Neural cell (in vitro differentiated cells): Measurements from ENCODE around the gene AKR1B1. TPM values are rescaled to one million over a fixed set of nuclear protein-coding genes. Genes with fewer than 3 reads are reported as not detected.

ENCODE experiments used
- H2AFZ ChIP-seq: fragments of 200-600, 300-800 bp; sonication (generic), shearing (Covaris generic); 2 replicates; pipeline ENCODE4 v1.6.0; 2014; ENCODE audit warnings: low read depth, mild to moderate bottlenecking, antibody characterized with exemption, low read length, moderate library complexity
- H3F3A ChIP-seq: fragments of 200-600 bp; shearing (Covaris generic); 2 replicates; pipeline ENCODE4 v1.6.1; 2016; ENCODE audit warnings: mild to moderate bottlenecking, moderate library complexity, mixed read lengths, antibody characterized with exemption, low read length; ENCODE audit not compliant: insufficient read depth, poor library complexity, severe bottlenecking
- H3K27ac ChIP-seq: fragments of 200-600, 300-800 bp; sonication (generic), shearing (Covaris generic); 2 replicates; pipeline ENCODE4 v1.5.1; 2014; ENCODE audit warnings: mild to moderate bottlenecking, low read length, moderate library complexity
- H3K27me3 ChIP-seq: fragments of 300-800, 200-600 bp; sonication (generic), shearing (Covaris generic); 2 replicates; pipeline ENCODE4 v1.6.0; 2014; ENCODE audit warnings: mild to moderate bottlenecking, low read depth, low read length, moderate library complexity; ENCODE audit not compliant: insufficient read depth
- H3K36me3 ChIP-seq: fragments of 300-800, 200-600 bp; sonication (generic), shearing (Covaris generic); 2 replicates; pipeline ENCODE4 v1.5.1; 2014; ENCODE audit warnings: mild to moderate bottlenecking, antibody characterized with exemption, low read length, moderate library complexity; ENCODE audit not compliant: insufficient read depth
- H3K4me2 ChIP-seq: fragments of 300-800, 200-600 bp; sonication (generic), shearing (Covaris generic); 2 replicates; pipeline ENCODE4 v1.6.0; 2014; ENCODE audit warnings: mild to moderate bottlenecking, low read length
- H3K4me3 ChIP-seq: fragments of 300-800, 200-600 bp; sonication (generic), shearing (Covaris generic); 2 replicates; pipeline ENCODE4 v1.5.1; 2014; ENCODE audit warnings: mild to moderate bottlenecking, low read length, moderate library complexity
- H3K79me2 ChIP-seq: fragments of 200-600 bp; shearing (Covaris generic); replicated peaks from 2 replicates; pipeline ENCODE4 v1.6.0; 2014; ENCODE audit warnings: mild to moderate bottlenecking, low read length, moderate library complexity; ENCODE audit not compliant: insufficient read depth
- H3K9ac ChIP-seq: fragments of 300-800, 200-600 bp; sonication (generic), shearing (Covaris generic); 2 replicates; pipeline ENCODE4 v1.6.1; 2016; ENCODE audit warnings: mild to moderate bottlenecking, low read length, mixed read lengths
- H3K9me2 ChIP-seq: fragments of 200-600 bp; shearing (Covaris generic); 2 replicates; pipeline ENCODE4 v1.6.1; 2016; ENCODE audit warnings: mild to moderate bottlenecking, low read length, mixed read lengths; ENCODE audit not compliant: insufficient read depth
- H3K9me3 ChIP-seq: fragments of 200-600, 300-800 bp; sonication (generic), shearing (Covaris generic); 2 replicates; pipeline ENCODE4 v1.6.1; 2016; ENCODE audit warnings: mild to moderate bottlenecking, mixed run types, low read length, moderate library complexity, mixed read lengths
- H4K20me1 ChIP-seq: fragments of 200-600 bp; shearing (Covaris generic); 2 replicates; pipeline ENCODE4 v1.6.1; 2016; ENCODE audit warnings: mild to moderate bottlenecking, mixed run types; ENCODE audit not compliant: insufficient read depth
- MXI1 ChIP-seq: fragments of 450-650 bp; conservative IDR thresholded peaks from 2 replicates; pipeline ENCODE4 v1.6.1; 2014; ENCODE audit warnings: antibody characterized with exemption, mild to moderate bottlenecking; ENCODE audit not compliant: poor library complexity, severe bottlenecking
- POLR2AphosphoS5 ChIP-seq: IDR thresholded peaks from 2 replicates; pipeline ENCODE4 v1.6.1; 2012
- polyA plus RNA-seq: library from polyadenylated mRNA; depleted of rRNA; stranded (reverse); fragments of >200 nt; gene quantifications from 2 replicates; pipeline ENCODE4 v1.2.3, GENCODE V29; 2014
- TF ChIP-seq, protein P1 (sequence below): IDR thresholded peaks from 2 replicates; pipeline ENCODE4 v1.6.1; 2012; ENCODE audit warnings: borderline replicate concordance
- TF ChIP-seq, protein P2 (sequence below): fragments of 450-650 bp; IDR thresholded peaks from 2 replicates; pipeline ENCODE4 v1.5.1; 2014; ENCODE audit warnings: antibody characterized with exemption, mild to moderate bottlenecking, moderate library complexity; ENCODE audit not compliant: poor library complexity, severe bottlenecking

Gene AKR1B1
- polyA plus RNA-seq, 1 donor from 2014 or later = 202 TPM

DNA sequence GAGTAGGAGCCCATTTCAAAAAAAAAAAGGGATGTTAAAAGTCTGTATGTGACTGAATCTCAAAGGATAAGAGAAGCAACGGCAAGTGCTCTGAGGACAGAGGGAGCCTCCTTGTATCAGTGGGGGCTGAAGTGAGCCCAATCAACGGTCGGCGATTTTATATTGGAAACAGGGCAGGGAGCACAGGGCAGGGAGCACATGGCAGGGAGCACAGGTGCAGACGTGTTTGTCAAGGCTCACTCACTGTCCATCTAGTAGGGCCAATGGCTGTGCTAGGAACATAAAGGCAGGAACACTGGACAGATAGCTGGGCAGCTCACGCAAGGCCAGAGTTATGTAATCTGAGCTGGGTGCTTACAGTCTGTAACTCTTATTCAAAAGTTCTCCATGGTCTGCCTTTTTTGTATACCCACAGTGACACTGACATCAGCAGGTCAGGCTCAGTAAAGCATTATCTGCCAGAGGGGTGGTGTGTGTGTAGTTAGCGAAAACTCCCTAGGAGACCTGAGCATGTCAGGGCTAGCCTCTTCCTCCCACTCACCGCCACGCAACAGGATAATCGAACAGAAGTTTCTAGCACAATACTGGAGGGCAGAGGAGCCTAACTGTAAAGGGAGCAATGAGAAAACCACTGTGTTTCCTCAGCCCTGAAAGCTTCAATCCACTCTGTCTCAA, 15.4 kb downstream of the AKR1B1 start:
- Histone ChIP-seq H2AFZ (no peak overlapping the region), H3K9me2 (no peaks in the 10 kb centered on the region), H3K4me2 (no peak overlapping the region), H4K20me1 (no peaks in the 10 kb centered on the region), H3F3A (no peaks in the 10 kb centered on the region), H3K4me3 (no peak overlapping the region), H3K79me2 (no peaks in the 10 kb centered on the region), H3K27ac (no peak overlapping the region), H3K9me3 (no peaks in the 10 kb centered on the region), H3K36me3 (peaks cover 6% of the 10 kb centered on the region), H3K9ac (no peak overlapping the region), H3K27me3 (no peaks in the 10 kb centered on the region)
- TF ChIP-seq, protein P1, sequence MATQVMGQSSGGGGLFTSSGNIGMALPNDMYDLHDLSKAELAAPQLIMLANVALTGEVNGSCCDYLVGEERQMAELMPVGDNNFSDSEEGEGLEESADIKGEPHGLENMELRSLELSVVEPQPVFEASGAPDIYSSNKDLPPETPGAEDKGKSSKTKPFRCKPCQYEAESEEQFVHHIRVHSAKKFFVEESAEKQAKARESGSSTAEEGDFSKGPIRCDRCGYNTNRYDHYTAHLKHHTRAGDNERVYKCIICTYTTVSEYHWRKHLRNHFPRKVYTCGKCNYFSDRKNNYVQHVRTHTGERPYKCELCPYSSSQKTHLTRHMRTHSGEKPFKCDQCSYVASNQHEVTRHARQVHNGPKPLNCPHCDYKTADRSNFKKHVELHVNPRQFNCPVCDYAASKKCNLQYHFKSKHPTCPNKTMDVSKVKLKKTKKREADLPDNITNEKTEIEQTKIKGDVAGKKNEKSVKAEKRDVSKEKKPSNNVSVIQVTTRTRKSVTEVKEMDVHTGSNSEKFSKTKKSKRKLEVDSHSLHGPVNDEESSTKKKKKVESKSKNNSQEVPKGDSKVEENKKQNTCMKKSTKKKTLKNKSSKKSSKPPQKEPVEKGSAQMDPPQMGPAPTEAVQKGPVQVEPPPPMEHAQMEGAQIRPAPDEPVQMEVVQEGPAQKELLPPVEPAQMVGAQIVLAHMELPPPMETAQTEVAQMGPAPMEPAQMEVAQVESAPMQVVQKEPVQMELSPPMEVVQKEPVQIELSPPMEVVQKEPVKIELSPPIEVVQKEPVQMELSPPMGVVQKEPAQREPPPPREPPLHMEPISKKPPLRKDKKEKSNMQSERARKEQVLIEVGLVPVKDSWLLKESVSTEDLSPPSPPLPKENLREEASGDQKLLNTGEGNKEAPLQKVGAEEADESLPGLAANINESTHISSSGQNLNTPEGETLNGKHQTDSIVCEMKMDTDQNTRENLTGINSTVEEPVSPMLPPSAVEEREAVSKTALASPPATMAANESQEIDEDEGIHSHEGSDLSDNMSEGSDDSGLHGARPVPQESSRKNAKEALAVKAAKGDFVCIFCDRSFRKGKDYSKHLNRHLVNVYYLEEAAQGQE = no peak
- TF ChIP-seq, protein P2, sequence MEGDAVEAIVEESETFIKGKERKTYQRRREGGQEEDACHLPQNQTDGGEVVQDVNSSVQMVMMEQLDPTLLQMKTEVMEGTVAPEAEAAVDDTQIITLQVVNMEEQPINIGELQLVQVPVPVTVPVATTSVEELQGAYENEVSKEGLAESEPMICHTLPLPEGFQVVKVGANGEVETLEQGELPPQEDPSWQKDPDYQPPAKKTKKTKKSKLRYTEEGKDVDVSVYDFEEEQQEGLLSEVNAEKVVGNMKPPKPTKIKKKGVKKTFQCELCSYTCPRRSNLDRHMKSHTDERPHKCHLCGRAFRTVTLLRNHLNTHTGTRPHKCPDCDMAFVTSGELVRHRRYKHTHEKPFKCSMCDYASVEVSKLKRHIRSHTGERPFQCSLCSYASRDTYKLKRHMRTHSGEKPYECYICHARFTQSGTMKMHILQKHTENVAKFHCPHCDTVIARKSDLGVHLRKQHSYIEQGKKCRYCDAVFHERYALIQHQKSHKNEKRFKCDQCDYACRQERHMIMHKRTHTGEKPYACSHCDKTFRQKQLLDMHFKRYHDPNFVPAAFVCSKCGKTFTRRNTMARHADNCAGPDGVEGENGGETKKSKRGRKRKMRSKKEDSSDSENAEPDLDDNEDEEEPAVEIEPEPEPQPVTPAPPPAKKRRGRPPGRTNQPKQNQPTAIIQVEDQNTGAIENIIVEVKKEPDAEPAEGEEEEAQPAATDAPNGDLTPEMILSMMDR = no peak
- TF ChIP-seq MXI1 (no peak), POLR2AphosphoS5 (no peak)

GRCh38 chr7:134442441-134443220, 16.3 kb downstream of the AKR1B1 start:
- no peak overlapping the region for H3K9ac ChIP-seq
- H3K27me3 ChIP-seq = no peaks in the 10 kb centered on the region
- no peak overlapping the region for H3K4me3 ChIP-seq
- no peak overlapping the region for H3K27ac ChIP-seq
- no peaks in the 10 kb centered on the region for H3F3A ChIP-seq
- H2AFZ ChIP-seq = no peak overlapping the region
- H3K9me3 ChIP-seq = no peaks in the 10 kb centered on the region
- no peaks in the 10 kb centered on the region for H3K79me2 ChIP-seq
- H4K20me1 ChIP-seq = no peaks in the 10 kb centered on the region
- H3K4me2 ChIP-seq = no peak overlapping the region
- H3K9me2 ChIP-seq = no peaks in the 10 kb centered on the region
- TF ChIP-seq, protein P2 = no peak
- no peak for TF ChIP-seq MXI1
- peaks cover 6% of the 10 kb centered on the region for H3K36me3 ChIP-seq
